ENCODE data around the gene MUC5AC.
"Not testable (repeated sequence)": the region's sequence is repeated elsewhere in the genome, so short reads cannot be mapped to it uniquely, and the experiment has no call there.

Gene MUC5AC

DNA sequence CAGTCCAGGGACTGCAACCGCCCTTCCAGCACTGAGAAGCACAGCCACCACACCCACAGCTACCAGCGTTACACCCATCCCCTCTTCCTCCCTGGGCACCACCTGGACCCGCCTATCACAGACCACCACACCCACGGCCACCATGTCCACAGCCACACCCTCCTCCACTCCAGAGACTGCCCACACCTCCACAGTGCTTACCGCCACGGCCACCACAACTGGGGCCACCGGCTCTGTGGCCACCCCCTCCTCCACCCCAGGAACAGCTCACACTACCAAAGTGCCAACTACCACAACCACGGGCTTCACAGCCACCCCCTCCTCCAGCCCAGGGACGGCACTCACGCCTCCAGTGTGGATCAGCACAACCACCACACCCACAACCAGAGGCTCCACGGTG is 85.0 kb downstream of the MUC5AC start:
- not testable (repeated sequence) for DNase-seq

DNA sequence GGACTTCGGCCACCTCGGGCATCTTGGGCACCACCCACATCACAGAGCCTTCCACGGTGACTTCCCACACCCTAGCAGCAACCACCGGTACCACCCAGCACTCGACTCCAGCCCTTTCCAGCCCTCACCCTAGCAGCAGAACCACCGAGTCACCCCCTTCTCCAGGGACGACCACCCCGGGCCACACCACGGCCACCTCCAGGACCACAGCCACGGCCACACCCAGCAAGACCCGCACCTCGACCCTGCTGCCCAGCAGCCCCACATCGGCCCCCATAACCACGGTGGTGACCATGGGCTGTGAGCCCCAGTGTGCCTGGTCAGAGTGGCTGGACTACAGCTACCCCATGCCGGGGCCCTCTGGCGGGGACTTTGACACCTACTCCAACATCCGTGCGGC is 85.8 kb downstream of the MUC5AC start:
- not testable (repeated sequence) for DNase-seq

- not testable (repeated sequence) for DNase-seq
Observed at GRCh38 chr11:1244557-1244956, 86.8 kb downstream of the MUC5AC start.

DNA sequence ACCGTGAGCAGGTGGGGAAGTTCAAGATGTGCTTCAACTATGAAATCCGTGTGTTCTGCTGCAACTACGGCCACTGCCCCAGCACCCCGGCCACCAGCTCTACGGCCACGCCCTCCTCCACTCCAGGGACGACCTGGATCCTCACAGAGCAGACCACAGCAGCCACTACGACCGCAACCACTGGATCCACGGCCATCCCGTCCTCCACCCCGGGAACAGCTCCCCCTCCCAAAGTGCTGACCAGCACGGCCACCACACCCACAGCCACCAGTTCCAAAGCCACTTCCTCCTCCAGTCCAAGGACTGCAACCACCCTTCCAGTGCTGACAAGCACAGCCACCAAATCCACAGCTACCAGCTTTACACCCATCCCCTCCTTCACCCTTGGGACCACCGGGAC is 88.0 kb downstream of the MUC5AC start:
- not testable (repeated sequence) for DNase-seq

DNA sequence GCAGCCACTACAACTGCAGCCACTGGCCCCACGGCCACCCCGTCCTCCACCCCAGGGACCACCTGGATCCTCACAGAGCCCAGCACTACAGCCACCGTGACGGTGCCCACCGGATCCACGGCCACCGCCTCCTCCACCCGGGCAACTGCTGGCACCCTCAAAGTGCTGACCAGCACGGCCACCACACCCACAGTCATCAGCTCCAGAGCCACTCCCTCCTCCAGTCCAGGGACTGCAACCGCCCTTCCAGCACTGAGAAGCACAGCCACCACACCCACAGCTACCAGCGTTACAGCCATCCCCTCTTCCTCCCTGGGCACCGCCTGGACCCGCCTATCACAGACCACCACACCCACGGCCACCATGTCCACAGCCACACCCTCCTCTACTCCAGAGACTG is 88.5 kb downstream of the MUC5AC start:
- not testable (repeated sequence) for DNase-seq

- DNase-seq = not testable (repeated sequence)
Observed at GRCh38 chr11:1247026-1247425, 89.3 kb downstream of the MUC5AC start.

GRCh38 chr11:1248951-1249350 is 91.2 kb downstream of the MUC5AC start:
- not testable (repeated sequence) for DNase-seq

DNA sequence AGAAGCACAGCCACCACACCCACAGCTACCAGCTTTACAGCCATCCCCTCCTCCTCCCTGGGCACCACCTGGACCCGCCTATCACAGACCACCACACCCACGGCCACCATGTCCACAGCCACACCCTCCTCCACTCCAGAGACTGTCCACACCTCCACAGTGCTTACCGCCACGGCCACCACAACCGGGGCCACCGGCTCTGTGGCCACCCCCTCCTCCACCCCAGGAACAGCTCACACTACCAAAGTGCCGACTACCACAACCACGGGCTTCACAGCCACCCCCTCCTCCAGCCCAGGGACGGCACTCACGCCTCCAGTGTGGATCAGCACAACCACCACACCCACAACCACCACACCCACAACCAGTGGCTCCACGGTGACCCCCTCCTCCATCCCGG is 92.7 kb downstream of the MUC5AC start:
- DNase-seq = not testable (repeated sequence)
